AG09309 (cell line): ENCODE results near the gene HOXA11.

Experiments used
- DNase-seq: peaks from one replicate; pipeline ENCODE4 v3.0.0-alpha.2; 2010; ENCODE audit warnings: low read depth
- H3K4me3 ChIP-seq: 2 replicates; pipeline ENCODE4 v1.5.1; 2011; ENCODE audit warnings: mild to moderate bottlenecking, low read depth, low read length, moderate library complexity; ENCODE audit not compliant: control insufficient read depth
- TF ChIP-seq, protein P1 (sequence below): IDR thresholded peaks from 2 replicates; pipeline ENCODE4 v1.5.1; 2011; ENCODE audit warnings: mild to moderate bottlenecking, low read depth, low read length, inconsistent platforms; ENCODE audit not compliant: insufficient read depth, control insufficient read depth; ENCODE audit errors: missing control alignments

Gene HOXA11

DNA sequence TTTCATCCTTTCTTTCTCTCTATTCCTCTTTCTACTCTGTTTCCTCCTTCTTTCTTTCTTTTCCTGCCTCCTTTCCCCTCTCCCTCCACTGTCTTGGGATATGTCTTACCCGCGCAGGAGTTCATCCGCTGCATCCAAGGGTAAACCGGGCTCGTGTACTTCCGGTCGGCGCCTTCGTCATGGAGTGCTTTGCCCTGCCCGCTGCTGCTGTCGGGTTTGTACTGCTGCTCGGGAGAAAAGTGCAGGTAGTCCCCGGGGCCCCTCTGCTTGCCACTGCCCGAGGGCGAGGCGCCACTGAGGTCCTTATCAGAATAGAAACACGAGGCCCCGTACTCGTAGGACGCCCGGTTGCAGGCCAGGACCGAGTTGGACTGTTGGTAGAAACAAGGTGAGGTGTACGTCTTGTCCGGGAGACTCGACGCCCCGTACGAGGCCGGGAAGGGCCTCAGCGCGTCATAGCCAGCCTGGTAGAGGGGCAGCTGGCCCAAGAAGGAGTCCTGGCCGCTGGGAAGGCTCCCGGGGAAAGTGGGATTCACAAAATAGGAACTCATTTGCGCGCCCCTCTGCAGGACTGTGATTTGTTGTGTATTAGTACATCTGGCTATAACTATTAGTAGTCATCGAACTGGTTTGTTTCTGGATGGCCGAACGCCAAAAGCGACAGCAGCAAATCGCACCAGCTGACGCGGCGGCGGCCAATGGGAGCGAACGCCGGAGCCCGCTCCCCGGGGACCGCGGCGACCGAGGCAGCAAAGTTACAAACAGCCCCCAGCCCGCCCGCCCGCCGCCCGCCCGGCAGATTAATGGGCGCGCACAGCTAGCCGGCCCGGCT is 37.6 kb downstream of the HOXA11 start, which contains the start of gene HOXA6:
Gene HOXA6 (minus strand): TSS at position 576 of the 832 bp plus-strand sequence. CDS start 25 bp downstream, at position 551.
- TF ChIP-seq, protein P1, sequence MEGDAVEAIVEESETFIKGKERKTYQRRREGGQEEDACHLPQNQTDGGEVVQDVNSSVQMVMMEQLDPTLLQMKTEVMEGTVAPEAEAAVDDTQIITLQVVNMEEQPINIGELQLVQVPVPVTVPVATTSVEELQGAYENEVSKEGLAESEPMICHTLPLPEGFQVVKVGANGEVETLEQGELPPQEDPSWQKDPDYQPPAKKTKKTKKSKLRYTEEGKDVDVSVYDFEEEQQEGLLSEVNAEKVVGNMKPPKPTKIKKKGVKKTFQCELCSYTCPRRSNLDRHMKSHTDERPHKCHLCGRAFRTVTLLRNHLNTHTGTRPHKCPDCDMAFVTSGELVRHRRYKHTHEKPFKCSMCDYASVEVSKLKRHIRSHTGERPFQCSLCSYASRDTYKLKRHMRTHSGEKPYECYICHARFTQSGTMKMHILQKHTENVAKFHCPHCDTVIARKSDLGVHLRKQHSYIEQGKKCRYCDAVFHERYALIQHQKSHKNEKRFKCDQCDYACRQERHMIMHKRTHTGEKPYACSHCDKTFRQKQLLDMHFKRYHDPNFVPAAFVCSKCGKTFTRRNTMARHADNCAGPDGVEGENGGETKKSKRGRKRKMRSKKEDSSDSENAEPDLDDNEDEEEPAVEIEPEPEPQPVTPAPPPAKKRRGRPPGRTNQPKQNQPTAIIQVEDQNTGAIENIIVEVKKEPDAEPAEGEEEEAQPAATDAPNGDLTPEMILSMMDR: no peak
- no peak within 1 kb of the TSS for H3K4me3 ChIP-seq
- DNase-seq: no peak

DNA sequence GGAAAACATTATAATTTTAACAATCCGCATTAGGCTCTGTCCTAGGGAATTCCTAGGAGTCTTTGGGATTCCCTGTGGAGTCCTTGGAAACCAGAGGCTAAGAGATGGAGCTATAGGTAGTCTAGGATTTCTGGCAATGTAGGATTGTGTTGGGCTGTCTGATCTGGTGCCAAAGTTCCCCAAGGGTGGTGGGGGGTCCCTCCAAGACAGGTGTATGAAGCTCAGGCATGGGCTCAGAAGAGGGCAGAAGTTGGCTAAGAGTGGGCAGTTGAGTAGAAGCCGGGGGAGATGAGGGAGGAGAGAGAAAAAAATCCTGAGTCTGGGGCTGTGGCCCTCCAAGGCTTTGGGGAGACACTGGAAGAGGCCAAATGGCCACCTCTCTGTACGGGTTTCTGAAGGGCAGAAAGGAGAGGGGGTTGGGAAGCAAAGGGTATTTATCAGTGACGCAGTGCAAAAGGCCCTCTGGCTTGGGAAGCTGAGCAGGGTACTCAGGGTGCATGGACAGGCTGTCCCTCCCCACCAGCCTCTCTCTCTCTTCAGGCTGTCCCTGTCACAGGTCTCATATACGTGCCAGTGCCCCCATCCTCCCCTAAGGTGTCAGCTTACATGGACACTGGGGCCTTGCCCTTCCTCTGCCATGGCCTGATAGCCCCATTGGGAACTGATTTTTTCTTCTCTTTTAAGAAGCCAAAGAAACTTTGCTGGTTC is 38.4 kb downstream of the HOXA11 start:
- TF ChIP-seq, protein P1: no peak
- no peak for DNase-seq
- no peak overlapping the region for H3K4me3 ChIP-seq

DNA sequence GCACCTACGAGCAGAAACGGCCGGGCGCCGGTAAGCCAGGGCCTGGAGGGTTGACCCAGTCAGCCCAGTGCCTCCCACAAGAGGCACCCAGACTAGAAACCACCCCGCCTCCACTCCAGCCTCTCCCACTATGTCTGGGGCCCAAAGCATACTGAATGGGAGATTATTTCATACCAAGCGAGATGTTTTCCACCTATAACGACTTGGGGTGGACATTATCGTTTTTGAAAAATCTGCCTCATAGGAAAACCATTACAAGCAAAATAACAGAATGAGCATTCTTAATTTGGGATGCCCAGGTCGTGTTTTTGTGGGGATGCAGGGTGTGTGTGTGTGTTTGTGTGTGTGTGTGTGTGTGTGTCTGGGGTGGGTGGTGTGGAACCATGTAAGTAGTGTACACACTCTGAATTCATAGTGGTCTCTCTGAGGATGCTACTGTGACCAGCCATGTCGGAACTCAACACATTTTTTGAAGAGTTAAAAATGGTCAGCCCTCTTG is 39.1 kb downstream of the HOXA11 start:
- H3K4me3 ChIP-seq: no peak overlapping the region
- TF ChIP-seq, protein P1: no peak
- DNase-seq: no peak

DNA sequence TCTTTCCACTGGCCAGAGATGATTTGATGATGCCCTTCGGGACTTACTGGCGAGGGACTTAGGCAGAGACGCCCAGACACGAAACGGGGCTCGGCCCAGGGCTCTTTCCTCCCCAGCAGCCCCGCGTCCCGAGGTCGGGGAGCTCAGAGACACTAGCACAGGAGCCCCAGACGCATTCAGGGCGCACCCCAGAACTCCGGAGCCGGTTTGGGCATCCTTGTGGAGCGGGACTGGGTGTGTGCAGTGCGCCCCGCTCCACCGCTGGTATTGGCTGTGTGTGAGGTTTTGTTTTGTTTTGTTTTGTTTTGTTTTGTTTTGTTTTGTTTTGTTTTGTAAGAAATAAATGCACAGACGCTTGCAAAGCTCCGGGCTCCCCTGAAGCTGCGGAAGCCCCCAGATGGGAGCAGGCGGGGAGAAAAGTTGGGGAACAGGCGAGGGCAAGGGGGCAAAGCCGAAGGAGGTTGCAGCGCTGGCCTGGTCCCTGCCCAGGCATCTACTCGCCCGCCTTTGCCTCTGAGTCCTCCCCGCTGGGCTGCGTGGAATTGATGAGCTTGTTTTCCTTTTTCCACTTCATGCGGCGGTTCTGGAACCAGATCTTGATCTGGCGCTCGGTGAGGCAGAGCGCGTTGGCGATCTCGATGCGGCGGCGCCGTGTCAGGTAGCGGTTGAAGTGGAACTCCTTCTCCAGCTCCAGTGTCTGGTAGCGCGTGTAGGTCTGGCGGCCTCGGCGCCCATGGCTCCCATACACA is 39.7 kb downstream of the HOXA11 start:
- DNase-seq: no peak
- TF ChIP-seq, protein P1: no peak
- H3K4me3 ChIP-seq: no peak overlapping the region

DNA sequence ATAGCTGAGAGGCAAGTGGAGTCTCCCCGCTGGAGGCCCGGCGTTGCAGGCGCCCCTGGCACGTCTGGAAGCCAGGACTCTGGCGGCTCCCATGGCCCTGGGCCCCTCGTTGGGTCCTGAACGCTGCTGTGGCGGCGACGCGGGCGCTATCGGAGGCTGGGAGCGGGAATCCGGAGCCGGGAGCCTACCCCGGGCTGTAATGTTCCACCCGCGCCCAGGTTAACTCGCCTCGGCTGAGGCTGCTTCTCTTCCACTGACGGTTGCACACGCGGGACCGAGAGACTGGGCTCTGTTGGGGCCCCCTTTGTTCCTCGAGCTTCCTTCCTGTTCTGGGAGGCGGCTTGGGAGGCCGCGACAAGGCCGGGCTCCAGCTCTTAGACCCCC is 40.3 kb downstream of the HOXA11 start:
- DNase-seq: no peak
- no peak overlapping the region for H3K4me3 ChIP-seq
- TF ChIP-seq, protein P1: no peak

DNA sequence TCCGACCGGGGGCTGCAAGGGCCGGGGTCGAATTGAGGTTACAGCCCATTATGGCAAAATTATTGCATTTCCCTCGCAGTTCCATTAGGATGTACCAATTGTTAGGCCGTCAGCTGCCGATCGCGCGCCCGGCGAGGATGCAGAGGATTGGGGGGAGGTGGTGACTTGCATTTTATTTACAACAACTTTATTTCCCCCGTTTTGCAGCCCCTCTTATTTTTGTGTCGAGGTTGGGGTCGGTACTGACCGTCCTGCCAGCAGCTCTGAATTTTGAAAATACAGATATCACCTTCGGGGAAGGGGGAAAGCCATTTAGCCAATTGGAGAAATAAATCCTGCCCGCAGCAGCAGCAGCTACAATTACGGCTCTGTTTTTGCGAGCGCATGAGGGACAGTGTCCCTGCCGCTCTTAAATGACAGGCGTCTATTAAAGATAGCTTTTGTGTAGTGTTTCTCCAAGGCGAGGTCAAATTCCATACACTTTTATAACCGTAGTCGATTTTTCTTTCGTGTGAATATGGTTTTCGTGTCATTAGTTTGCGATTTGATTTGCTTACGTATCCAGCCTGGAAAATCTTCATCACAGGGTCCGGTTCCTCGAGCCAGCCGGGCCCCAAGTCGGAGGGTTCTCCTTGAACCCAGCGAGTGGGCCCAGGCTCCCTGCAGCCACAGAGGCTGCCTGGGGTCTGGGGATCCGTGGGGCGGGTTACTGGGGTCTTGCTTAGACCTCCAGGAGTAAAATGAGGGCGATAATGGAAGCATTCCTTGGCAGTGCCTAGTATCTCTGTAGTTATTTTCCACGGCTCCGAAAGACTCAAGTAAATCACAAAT is 40.9 kb downstream of the HOXA11 start:
- H3K4me3 ChIP-seq: no peak overlapping the region
- DNase-seq: no peak
- TF ChIP-seq, protein P1: peak; percentile 24
